Sigmoid colon (tissue), 7 donors: ENCODE measurements around the gene IFNA7. TPM values are rescaled to one million over a fixed set of nuclear protein-coding genes. Genes with fewer than 3 reads are reported as not detected.
"Not testable (repeated sequence)": the region's sequence is repeated elsewhere in the genome, so short reads cannot be mapped to it uniquely, and the experiment has no call there.

ENCODE experiments used
- DNase-seq: peaks from one replicate; pipeline ENCODE4 v3.0.0-alpha.2; 2019
- H3K27ac ChIP-seq, 4 donors: fragments of 200-600 bp; sonication (generic); one replicate each; pipeline ENCODE4 v1.5.1; 2016 to 2019; ENCODE audit warnings: mild to moderate bottlenecking in 1 of 4
- H3K27me3 ChIP-seq, 3 donors: fragments of 200-600 bp; sonication (generic); one replicate each; pipeline ENCODE4 v1.5.1; 2019; ENCODE audit warnings: mild to moderate bottlenecking in 1 of 3
- H3K36me3 ChIP-seq, 4 donors: fragments of 200-600 bp; sonication (generic); one replicate each; pipeline ENCODE4 v1.5.1; 2016 to 2019
- H3K4me1 ChIP-seq, 4 donors: fragments of 200-600 bp; sonication (generic); one replicate each; pipeline ENCODE4 v1.5.1; 2017 to 2019
- H3K4me3 ChIP-seq, 4 donors: fragments of 200-600 bp; sonication (generic); one replicate each; pipeline ENCODE4 v1.5.1; 2017 to 2019; ENCODE audit warnings: mild to moderate bottlenecking in 2 of 4, moderate library complexity in 1 of 4
- H3K9me3 ChIP-seq, 4 donors: fragments of 200-600 bp in 3 of 4; sonication (generic) in 3 of 4; one replicate each; pipeline versions ENCODE4 v1.5.1 to v1.6.1; 2013 to 2019
- EP300 ChIP-seq, 4 donors: sonication (generic); formaldehyde crosslinking; IDR thresholded peaks; one replicate each; pipeline ENCODE4 v1.6.1; 2017; ENCODE audit warnings: antibody characterized with exemption in 4 of 4
- POLR2A ChIP-seq, 2 donors: fragments of 450-650 bp; IDR thresholded peaks; one replicate each; pipeline ENCODE4 v1.6.1; 2016; ENCODE audit warnings: antibody characterized with exemption in 2 of 2, mild to moderate bottlenecking in 2 of 2, moderate library complexity in 2 of 2
- POLR2AphosphoS5 ChIP-seq, 4 donors: sonication (generic); formaldehyde crosslinking; IDR thresholded peaks; one replicate each; pipeline ENCODE4 v1.6.1; 2017; ENCODE audit warnings: antibody characterized with exemption in 4 of 4
- WGBS, 2 donors: extraction: QIAGEN DNeasy Blood & Tissue Kit; methylation state at CpG; one replicate each; pipeline ENCODE4 v1.1.7; 2013; 5-methylcytosine and 5-hydroxymethylcytosine counted together
- intact Hi-C: fragments of 100-400 bp; cut with DNase I; formaldehyde crosslinking; loops from one replicate; pipeline ENCODE4 v1.15.1; 2023
- polyA plus RNA-seq, 3 donors: library from polyadenylated mRNA; stranded (reverse); fragments of 200-250 nt; gene quantifications; one replicate each; pipeline ENCODE4 v1.2.3, GENCODE V29; 2013
- total RNA-seq, 4 donors: library from RNA; depleted of rRNA; stranded (reverse); fragments of >200 nt; gene quantifications; one replicate each; pipeline ENCODE4 v1.1.0, GENCODE V29; 2016
- TF ChIP-seq, protein P1 (sequence below), 4 experiments: fragments of 450-650 bp in 3 of 4; fragments of 200-600 bp in 1 of 4; IDR thresholded peaks; one replicate each; pipeline ENCODE4 v1.5.1; 2016 to 2019; ENCODE audit warnings: antibody characterized with exemption in 4 of 4, mild to moderate bottlenecking in 3 of 4, moderate library complexity in 2 of 4
- donor health status: healthy with polysubstance abuse.
- donor health status: Bipolar disorder and iron deficiency.
- donor health status: healthy.

IFNA7 gene
- total and polyA plus RNA-seq, 7 donors = not detected

DNA sequence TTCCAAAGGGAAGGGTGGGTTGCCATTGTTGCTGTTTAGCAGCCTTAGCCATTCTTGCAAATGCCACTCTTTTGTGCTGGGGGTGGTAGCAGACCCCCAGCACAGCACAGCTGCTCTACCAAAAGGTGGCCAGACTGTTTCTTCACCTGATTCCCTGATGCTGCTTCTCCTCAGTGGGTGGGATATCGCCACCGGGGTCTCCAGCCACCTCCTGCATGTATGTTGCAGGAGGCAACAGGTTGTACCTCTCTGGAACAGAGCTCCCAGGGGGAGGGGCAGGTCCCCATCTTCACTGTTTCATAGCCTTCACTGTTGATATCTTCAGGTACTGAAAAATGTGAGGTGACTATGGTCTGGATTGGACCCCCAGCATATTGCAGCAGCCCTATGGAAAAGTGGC is 8.8 kb upstream of the IFNA7 start:
- 88 to 94% methylated on average over 2 of the region's 2 CpGs for WGBS, 2 donors
- not testable (repeated sequence) for DNase-seq

GRCh38 chr9:21210311-21210710 is 8.3 kb upstream of the IFNA7 start:
- 92% methylated on average over 7 of the region's 7 CpGs for WGBS, 2 donors
- TF ChIP-seq POLR2A (IDR thresholded peaks at IDR 0.05) (no peak), POLR2AphosphoS5 (IDR thresholded peaks at IDR 0.05) (no peak), EP300 (IDR thresholded peaks at IDR 0.05) (no peak)
- TF ChIP-seq, protein P1, sequence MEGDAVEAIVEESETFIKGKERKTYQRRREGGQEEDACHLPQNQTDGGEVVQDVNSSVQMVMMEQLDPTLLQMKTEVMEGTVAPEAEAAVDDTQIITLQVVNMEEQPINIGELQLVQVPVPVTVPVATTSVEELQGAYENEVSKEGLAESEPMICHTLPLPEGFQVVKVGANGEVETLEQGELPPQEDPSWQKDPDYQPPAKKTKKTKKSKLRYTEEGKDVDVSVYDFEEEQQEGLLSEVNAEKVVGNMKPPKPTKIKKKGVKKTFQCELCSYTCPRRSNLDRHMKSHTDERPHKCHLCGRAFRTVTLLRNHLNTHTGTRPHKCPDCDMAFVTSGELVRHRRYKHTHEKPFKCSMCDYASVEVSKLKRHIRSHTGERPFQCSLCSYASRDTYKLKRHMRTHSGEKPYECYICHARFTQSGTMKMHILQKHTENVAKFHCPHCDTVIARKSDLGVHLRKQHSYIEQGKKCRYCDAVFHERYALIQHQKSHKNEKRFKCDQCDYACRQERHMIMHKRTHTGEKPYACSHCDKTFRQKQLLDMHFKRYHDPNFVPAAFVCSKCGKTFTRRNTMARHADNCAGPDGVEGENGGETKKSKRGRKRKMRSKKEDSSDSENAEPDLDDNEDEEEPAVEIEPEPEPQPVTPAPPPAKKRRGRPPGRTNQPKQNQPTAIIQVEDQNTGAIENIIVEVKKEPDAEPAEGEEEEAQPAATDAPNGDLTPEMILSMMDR (IDR thresholded peaks at IDR 0.05) = no peak
- intact Hi-C loops = no loop called here
- Histone ChIP-seq H3K4me3 (no peak overlapping the region), H3K27ac (no peak overlapping the region), H3K9me3 (no peaks in the 10 kb centered on the region), H3K36me3 (no peaks in the 10 kb centered on the region), H3K4me1 (no peaks in the 10 kb centered on the region), H3K27me3 (no peaks in the 10 kb centered on the region)
- DNase-seq = no peak

More for the DNA sequence above, 8.8 kb upstream of the IFNA7 start:
- H3K36me3 ChIP-seq, H3K4me1 ChIP-seq, H3K27ac ChIP-seq, H3K9me3 ChIP-seq, H3K4me3 ChIP-seq, H3K27me3 ChIP-seq, intact Hi-C loops: not testable (repeated sequence)

GRCh38 chr9:21207043-21207442 is 5.0 kb upstream of the IFNA7 start, which contains the start of gene IFNA10:
Gene IFNA10 (minus strand): TSS chr9:21207143. CDS start chr9:21207097, 46 bp downstream.
- DNase-seq, intact Hi-C loops, H3K4me3 ChIP-seq, H3K27me3 ChIP-seq, H3K4me1 ChIP-seq, H3K36me3 ChIP-seq, H3K27ac ChIP-seq, H3K9me3 ChIP-seq: not testable (repeated sequence)
- WGBS, 2 donors = 79 to 85% methylated on average over 3 of the region's 3 CpGs

DNA sequence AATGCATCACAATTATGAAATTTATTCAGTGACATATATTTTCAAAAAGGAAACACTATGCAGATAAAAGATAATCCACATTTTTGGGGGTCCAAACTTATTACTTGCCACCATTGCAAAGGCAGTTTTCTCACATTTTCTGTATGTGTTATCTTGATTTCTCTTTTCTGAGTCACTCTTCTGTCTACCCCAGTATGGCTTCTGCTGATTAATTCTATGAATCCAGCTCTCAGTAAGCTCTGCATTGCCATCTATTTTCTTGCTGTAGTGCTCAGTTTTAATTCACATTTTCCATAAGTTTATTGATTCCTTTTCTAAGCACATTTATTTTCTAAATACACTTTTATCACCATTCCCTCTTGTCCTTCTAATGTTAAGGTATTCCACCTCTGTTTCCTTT is 3.2 kb upstream of the IFNA7 start:
- intact Hi-C loops = no loop called here
- no peaks in the 10 kb centered on the region for H3K9me3 ChIP-seq
- no peaks in the 10 kb centered on the region for H3K36me3 ChIP-seq
- H3K27ac ChIP-seq = no peak overlapping the region
- no peaks in the 10 kb centered on the region for H3K4me1 ChIP-seq
- H3K4me3 ChIP-seq = no peak overlapping the region
- DNase-seq = no peak
- TF ChIP-seq POLR2A (IDR thresholded peaks at IDR 0.05) (no peak), POLR2AphosphoS5 (IDR thresholded peaks at IDR 0.05) (no peak), EP300 (IDR thresholded peaks at IDR 0.05) (no peak)
- TF ChIP-seq, protein P1 (IDR thresholded peaks at IDR 0.05) = no peak
- H3K27me3 ChIP-seq = no peaks in the 10 kb centered on the region

DNA sequence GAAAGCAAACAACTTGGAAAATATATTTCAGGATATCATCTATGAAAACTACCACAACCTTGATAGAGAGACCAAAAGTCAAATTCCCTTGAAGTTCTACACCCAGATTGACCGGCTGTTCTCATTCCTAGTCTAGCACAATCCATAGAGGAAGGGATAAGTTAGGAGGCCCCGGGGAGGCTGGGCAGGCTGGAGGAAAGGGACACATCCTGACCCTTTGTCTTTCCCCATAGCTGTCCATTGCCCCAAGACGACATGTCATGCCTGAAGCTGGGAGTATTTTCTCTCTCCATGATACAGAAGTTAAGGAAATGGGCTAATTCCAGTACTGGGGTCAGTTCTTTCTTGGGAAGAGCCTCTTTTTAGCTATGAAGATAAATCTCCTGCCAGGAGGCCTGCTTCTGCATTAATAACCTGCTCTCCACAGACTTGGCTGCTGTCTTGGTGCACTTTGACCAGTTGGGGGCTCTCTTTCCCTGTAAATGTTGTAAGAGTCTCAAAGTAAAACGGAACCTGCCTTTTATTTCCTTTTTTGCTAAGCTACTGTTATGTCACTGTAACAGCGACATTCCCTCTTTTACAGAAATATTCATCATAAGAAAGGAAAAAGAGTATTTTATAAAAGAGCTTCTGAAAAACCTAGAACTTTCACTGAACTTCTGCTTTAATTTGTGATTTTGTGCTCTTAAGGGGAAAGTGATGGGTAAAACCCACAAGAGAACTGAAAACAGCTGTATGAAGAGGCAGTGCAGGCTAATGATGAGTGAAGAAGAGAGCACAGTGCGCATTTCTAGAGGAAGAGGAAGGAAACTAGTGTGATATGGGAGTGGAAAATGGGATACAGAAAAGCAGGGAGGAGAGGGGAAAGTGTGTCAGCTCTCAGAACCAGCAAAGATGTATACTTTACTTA is 6.9 kb downstream of the IFNA7 start:
- intact Hi-C loops, H3K4me1 ChIP-seq, H3K27me3 ChIP-seq, DNase-seq, H3K4me3 ChIP-seq, H3K27ac ChIP-seq, H3K9me3 ChIP-seq, H3K36me3 ChIP-seq: not testable (repeated sequence)
- TF ChIP-seq, protein P1 (IDR thresholded peaks at IDR 0.05) = peak in 3 of 4 experiments; percentile 18 to 46 (median 43)
- 32 to 42% methylated on average over 6 of the region's 6 CpGs for WGBS, 2 donors

- intact Hi-C loops, H3K4me3 ChIP-seq, H3K4me1 ChIP-seq, H3K27me3 ChIP-seq, H3K9me3 ChIP-seq, DNase-seq, H3K27ac ChIP-seq, H3K36me3 ChIP-seq: not testable (repeated sequence)
- 81 to 89% methylated on average over 3 of the region's 3 CpGs for WGBS, 2 donors
These were observed 14.5 kb downstream of the IFNA7 start, which contains the start of gene IFNA4 for GRCh38 chr9:21187487-21187886. Gene IFNA4 (minus strand): TSS chr9:21187587. CDS start chr9:21187531, 56 bp downstream.
